ENCODE measurements around the gene NADK.

The NADK gene

GRCh38 chr1:1775327-1776226 lies 2.7 kb downstream of the NADK start:
- no peak overlapping the region for H3K4me3 ChIP-seq (ENCODE audit: low read depth in 1 of 2, low read length in 2 of 2)
- H3K4me1 ChIP-seq (ENCODE audit: insufficient read depth, low read length), result peaks cover 23% of the 10 kb centered on the region
- peaks cover 4% of the 10 kb centered on the region for H3K9me3 ChIP-seq (ENCODE audit: low read length)
- no peaks in the 10 kb centered on the region for H3K27me3 ChIP-seq (ENCODE audit: control insufficient read depth in 1 of 2, insufficient read depth in 2 of 2, low read length in 2 of 2)
- no peak overlapping the region for H3K27ac ChIP-seq (ENCODE audit: low read depth, low read length)
- H3K36me3 ChIP-seq (ENCODE audit: insufficient read depth, low read length), result no peaks in the 10 kb centered on the region
- H3K9ac ChIP-seq (ENCODE audit: low read length), result no peak overlapping the region

GRCh38 chr1:1773874-1774273 lies 4.4 kb downstream of the NADK start:
- Histone ChIP-seq H3K9ac (ENCODE audit: low read length) (no peak overlapping the region), H3K4me3 (ENCODE audit: low read depth in 1 of 2, low read length in 2 of 2) (no peak overlapping the region), H3K36me3 (ENCODE audit: insufficient read depth, low read length) (peaks cover under 1% of the 10 kb centered on the region), H3K4me1 (ENCODE audit: insufficient read depth, low read length) (peaks cover 23% of the 10 kb centered on the region), H3K27me3 (ENCODE audit: control insufficient read depth in 1 of 2, insufficient read depth in 2 of 2, low read length in 2 of 2) (no peaks in the 10 kb centered on the region), H3K9me3 (ENCODE audit: low read length) (peaks cover 4% of the 10 kb centered on the region), H3K27ac (ENCODE audit: low read depth, low read length) (no peak overlapping the region)

- Histone ChIP-seq H3K9me3 (ENCODE audit: low read length) (peaks cover 4% of the 10 kb centered on the region), H3K36me3 (ENCODE audit: insufficient read depth, low read length) (peaks cover 11% of the 10 kb centered on the region), H3K27me3 (ENCODE audit: control insufficient read depth in 1 of 2, insufficient read depth in 2 of 2, low read length in 2 of 2) (no peaks in the 10 kb centered on the region), H3K4me3 (ENCODE audit: low read depth in 1 of 2, low read length in 2 of 2) (no peak overlapping the region), H3K27ac (ENCODE audit: low read depth, low read length) (no peak overlapping the region), H3K4me1 (ENCODE audit: insufficient read depth, low read length) (peaks cover 11% of the 10 kb centered on the region), H3K9ac (ENCODE audit: low read length) (no peak overlapping the region)
These were observed 7.2 kb downstream of the NADK start for GRCh38 chr1:1771096-1771495.

GRCh38 chr1:1770102-1770501 lies 8.2 kb downstream of the NADK start:
- Histone ChIP-seq H3K9me3 (ENCODE audit: low read length) (peaks cover 4% of the 10 kb centered on the region), H3K4me1 (ENCODE audit: insufficient read depth, low read length) (peaks cover 2% of the 10 kb centered on the region), H3K27me3 (ENCODE audit: control insufficient read depth in 1 of 2, insufficient read depth in 2 of 2, low read length in 2 of 2) (no peaks in the 10 kb centered on the region), H3K4me3 (ENCODE audit: low read depth in 1 of 2, low read length in 2 of 2) (no peak overlapping the region), H3K36me3 (ENCODE audit: insufficient read depth, low read length) (peaks cover 11% of the 10 kb centered on the region), H3K9ac (ENCODE audit: low read length) (no peak overlapping the region), H3K27ac (ENCODE audit: low read depth, low read length) (no peak overlapping the region)

- Histone ChIP-seq H3K4me1 (ENCODE audit: insufficient read depth, low read length) (no peaks in the 10 kb centered on the region), H3K27ac (ENCODE audit: low read depth, low read length) (no peak overlapping the region), H3K27me3 (ENCODE audit: control insufficient read depth in 1 of 2, insufficient read depth in 2 of 2, low read length in 2 of 2) (no peaks in the 10 kb centered on the region), H3K9ac (ENCODE audit: low read length) (no peak overlapping the region), H3K4me3 (ENCODE audit: low read depth in 1 of 2, low read length in 2 of 2) (no peak overlapping the region), H3K9me3 (ENCODE audit: low read length) (peaks cover 4% of the 10 kb centered on the region), H3K36me3 (ENCODE audit: insufficient read depth, low read length) (peaks cover 20% of the 10 kb centered on the region)
These were observed 9.8 kb downstream of the NADK start for GRCh38 chr1:1768249-1768992.

GRCh38 chr1:1764876-1765470 lies 13.3 kb downstream of the NADK start:
- no peaks in the 10 kb centered on the region for H3K4me1 ChIP-seq (ENCODE audit: insufficient read depth, low read length)
- H3K27ac ChIP-seq (ENCODE audit: low read depth, low read length), result no peak overlapping the region
- H3K9ac ChIP-seq (ENCODE audit: low read length), result no peak overlapping the region
- H3K36me3 ChIP-seq (ENCODE audit: insufficient read depth, low read length), result peaks cover 42% of the 10 kb centered on the region
- H3K9me3 ChIP-seq (ENCODE audit: low read length), result no peaks in the 10 kb centered on the region
- no peaks in the 10 kb centered on the region for H3K27me3 ChIP-seq (ENCODE audit: control insufficient read depth in 1 of 2, insufficient read depth in 2 of 2, low read length in 2 of 2)
- H3K4me3 ChIP-seq (ENCODE audit: low read depth in 1 of 2, low read length in 2 of 2), result no peak overlapping the region

- Histone ChIP-seq H3K4me3 (ENCODE audit: low read depth in 1 of 2, low read length in 2 of 2) (no peak overlapping the region), H3K4me1 (ENCODE audit: insufficient read depth, low read length) (no peaks in the 10 kb centered on the region), H3K36me3 (ENCODE audit: insufficient read depth, low read length) (peaks cover 49% of the 10 kb centered on the region), H3K9ac (ENCODE audit: low read length) (no peak overlapping the region), H3K9me3 (ENCODE audit: low read length) (no peaks in the 10 kb centered on the region), H3K27ac (ENCODE audit: low read depth, low read length) (no peak overlapping the region), H3K27me3 (ENCODE audit: control insufficient read depth in 1 of 2, insufficient read depth in 2 of 2, low read length in 2 of 2) (no peaks in the 10 kb centered on the region)
These were observed 14.3 kb downstream of the NADK start for GRCh38 chr1:1763657-1764621.

- Histone ChIP-seq H3K9ac (ENCODE audit: low read length) (no peak overlapping the region), H3K27ac (ENCODE audit: low read depth, low read length) (no peak overlapping the region), H3K27me3 (ENCODE audit: control insufficient read depth in 1 of 2, insufficient read depth in 2 of 2, low read length in 2 of 2) (no peaks in the 10 kb centered on the region), H3K9me3 (ENCODE audit: low read length) (no peaks in the 10 kb centered on the region), H3K4me3 (ENCODE audit: low read depth in 1 of 2, low read length in 2 of 2) (no peak overlapping the region), H3K4me1 (ENCODE audit: insufficient read depth, low read length) (no peaks in the 10 kb centered on the region), H3K36me3 (ENCODE audit: insufficient read depth, low read length) (peaks cover 47% of the 10 kb centered on the region)
These were observed 16.5 kb downstream of the NADK start for GRCh38 chr1:1761504-1762376.

GRCh38 chr1:1760715-1761114 lies 17.6 kb downstream of the NADK start:
- Histone ChIP-seq H3K27ac (ENCODE audit: low read depth, low read length) (no peak overlapping the region), H3K36me3 (ENCODE audit: insufficient read depth, low read length) (peaks cover 56% of the 10 kb centered on the region), H3K9ac (ENCODE audit: low read length) (no peak overlapping the region), H3K9me3 (ENCODE audit: low read length) (no peaks in the 10 kb centered on the region), H3K27me3 (ENCODE audit: control insufficient read depth in 1 of 2, insufficient read depth in 2 of 2, low read length in 2 of 2) (no peaks in the 10 kb centered on the region), H3K4me1 (ENCODE audit: insufficient read depth, low read length) (no peaks in the 10 kb centered on the region), H3K4me3 (ENCODE audit: low read depth in 1 of 2, low read length in 2 of 2) (no peak overlapping the region)

- Histone ChIP-seq H3K36me3 (ENCODE audit: insufficient read depth, low read length) (peaks cover 56% of the 10 kb centered on the region), H3K27me3 (ENCODE audit: control insufficient read depth in 1 of 2, insufficient read depth in 2 of 2, low read length in 2 of 2) (no peaks in the 10 kb centered on the region), H3K9me3 (ENCODE audit: low read length) (no peaks in the 10 kb centered on the region), H3K27ac (ENCODE audit: low read depth, low read length) (no peak overlapping the region), H3K4me3 (ENCODE audit: low read depth in 1 of 2, low read length in 2 of 2) (no peak overlapping the region), H3K9ac (ENCODE audit: low read length) (no peak overlapping the region), H3K4me1 (ENCODE audit: insufficient read depth, low read length) (no peaks in the 10 kb centered on the region)
These were observed 18.0 kb downstream of the NADK start for GRCh38 chr1:1760345-1760650.
